HepG2 (cell line): Measurements from ENCODE around the gene FBXW12. TPM values are rescaled to one million over a fixed set of nuclear protein-coding genes. Genes with fewer than 3 reads are reported as not detected.
A peak's percentile ranks its signal among the peaks of the same experiment; 100 is the strongest.

Experiments used
- DPF2 ChIP-seq: sonication (generic); formaldehyde crosslinking; IDR thresholded peaks from 2 replicates; pipeline ENCODE4 v1.4.0; 2020; ENCODE audit warnings: mild to moderate bottlenecking, low read depth, missing genetic modification reagents, borderline replicate concordance
- FOXM1 ChIP-seq: sonication (generic); formaldehyde crosslinking; IDR thresholded peaks from 2 replicates; pipeline ENCODE4 v1.5.0; 2020; ENCODE audit warnings: missing genetic modification reagents
- NFE2L2 ChIP-seq: fragments of 150-350 bp; IDR thresholded peaks from 2 replicates; pipeline ENCODE4 v1.6.1; 2014; ENCODE audit warnings: low read length
- POLR2G ChIP-seq: fragments of 200-400 bp; formaldehyde crosslinking; IDR thresholded peaks from 2 replicates; pipeline ENCODE4 v1.6.1; 2018; ENCODE audit warnings: mild to moderate bottlenecking, low read depth, low read length, moderate library complexity
- SALL1 ChIP-seq: sonication (generic); formaldehyde crosslinking; IDR thresholded peaks from 2 replicates; pipeline ENCODE4 v1.8.0; 2022; ENCODE audit warnings: mild to moderate bottlenecking, missing genetic modification reagents
- ZBTB3 ChIP-seq: sonication (generic); formaldehyde crosslinking; IDR thresholded peaks from 2 replicates; pipeline ENCODE4 v1.4.0; 2020; ENCODE audit warnings: low read depth, mild to moderate bottlenecking, moderate library complexity, missing genetic modification reagents, borderline replicate concordance
- ZBTB7A ChIP-seq: sonication (generic); formaldehyde crosslinking; IDR thresholded peaks from 2 replicates; pipeline ENCODE4 v1.8.0; 2022; ENCODE audit warnings: mild to moderate bottlenecking, missing genetic modification reagents
- ZNF180 ChIP-seq: sonication (generic); formaldehyde crosslinking; IDR thresholded peaks from 2 replicates; pipeline ENCODE4 v1.4.0; 2020; ENCODE audit warnings: low read depth, missing genetic modification reagents, borderline replicate concordance
- ZNF44 ChIP-seq: sonication (generic); formaldehyde crosslinking; IDR thresholded peaks from 2 replicates; pipeline ENCODE4 v1.5.1; 2020; ENCODE audit warnings: mild to moderate bottlenecking, missing genetic modification reagents
- ZNF572 ChIP-seq: sonication (generic); formaldehyde crosslinking; IDR thresholded peaks from 2 replicates; pipeline ENCODE4 v1.5.1; 2020; ENCODE audit warnings: mild to moderate bottlenecking, missing genetic modification reagents
- ZNF615 ChIP-seq: sonication (generic); formaldehyde crosslinking; IDR thresholded peaks from 2 replicates; pipeline ENCODE4 v1.5.0; 2020; ENCODE audit warnings: mild to moderate bottlenecking, missing genetic modification reagents, borderline replicate concordance
- polyA plus RNA-seq, 8 experiments: library from polyadenylated mRNA; depleted of rRNA in 3 of 8; stranded (reverse) in 7 of 8; unstranded in 1 of 8; fragments of >200 nt; fragmentation: Illumina TruSeq in 4 of 8; extraction: Trizol in 4 of 8; gene quantifications; 2 replicates each; pipeline versions ENCODE4 v1.2.1 to v1.2.3, GENCODE V29; 2011 to 2016; ENCODE audit warnings: low read depth in 4 of 8, missing spikeins in 1 of 8, mixed read lengths in 1 of 8; ENCODE audit not compliant: insufficient read depth in 1 of 8
- total RNA-seq, 5 experiments: library from RNA; depleted of rRNA; stranded (reverse); fragments of >200 nt; fragmentation: Illumina TruSeq; extraction: Trizol; gene quantifications; 2 replicates each; pipeline ENCODE4 v1.2.3, GENCODE V29; 2016; ENCODE audit warnings: low read depth in 1 of 5
- TF ChIP-seq, protein P1 (sequence below): sonication (generic); formaldehyde crosslinking; IDR thresholded peaks from 2 replicates; pipeline ENCODE4 v1.5.1; 2020; ENCODE audit warnings: mild to moderate bottlenecking, missing genetic modification reagents, borderline replicate concordance
- TF ChIP-seq, protein P2 (sequence below): sonication (generic); formaldehyde crosslinking; IDR thresholded peaks from 2 replicates; pipeline ENCODE4 v1.8.0; 2022; ENCODE audit warnings: mild to moderate bottlenecking, missing genetic modification reagents
- TF ChIP-seq, protein P3 (sequence below): IDR thresholded peaks from 2 replicates; pipeline ENCODE4 v1.6.1; 2016; ENCODE audit warnings: low read depth, borderline replicate concordance
- TF ChIP-seq, protein P4 (sequence below): sonication (generic); formaldehyde crosslinking; IDR thresholded peaks from 2 replicates; pipeline ENCODE4 v1.4.0; 2020; ENCODE audit warnings: low read depth, mild to moderate bottlenecking, missing genetic modification reagents
- TF ChIP-seq, protein P5 (sequence below): sonication (generic); formaldehyde crosslinking; IDR thresholded peaks from 2 replicates; pipeline ENCODE4 v1.4.0; 2020; ENCODE audit warnings: mild to moderate bottlenecking, missing genetic modification reagents
- TF ChIP-seq, protein P6 (sequence below): sonication (generic); formaldehyde crosslinking; IDR thresholded peaks from 2 replicates; pipeline ENCODE4 v1.5.1; 2020; ENCODE audit warnings: missing genetic modification reagents, mild to moderate bottlenecking, borderline replicate concordance

The FBXW12 gene
- total and polyA plus RNA-seq, 2 of the 13 experiments (the other 11 are each of a cell fraction or from before 2014, with no cell fraction given), result not detected

DNA sequence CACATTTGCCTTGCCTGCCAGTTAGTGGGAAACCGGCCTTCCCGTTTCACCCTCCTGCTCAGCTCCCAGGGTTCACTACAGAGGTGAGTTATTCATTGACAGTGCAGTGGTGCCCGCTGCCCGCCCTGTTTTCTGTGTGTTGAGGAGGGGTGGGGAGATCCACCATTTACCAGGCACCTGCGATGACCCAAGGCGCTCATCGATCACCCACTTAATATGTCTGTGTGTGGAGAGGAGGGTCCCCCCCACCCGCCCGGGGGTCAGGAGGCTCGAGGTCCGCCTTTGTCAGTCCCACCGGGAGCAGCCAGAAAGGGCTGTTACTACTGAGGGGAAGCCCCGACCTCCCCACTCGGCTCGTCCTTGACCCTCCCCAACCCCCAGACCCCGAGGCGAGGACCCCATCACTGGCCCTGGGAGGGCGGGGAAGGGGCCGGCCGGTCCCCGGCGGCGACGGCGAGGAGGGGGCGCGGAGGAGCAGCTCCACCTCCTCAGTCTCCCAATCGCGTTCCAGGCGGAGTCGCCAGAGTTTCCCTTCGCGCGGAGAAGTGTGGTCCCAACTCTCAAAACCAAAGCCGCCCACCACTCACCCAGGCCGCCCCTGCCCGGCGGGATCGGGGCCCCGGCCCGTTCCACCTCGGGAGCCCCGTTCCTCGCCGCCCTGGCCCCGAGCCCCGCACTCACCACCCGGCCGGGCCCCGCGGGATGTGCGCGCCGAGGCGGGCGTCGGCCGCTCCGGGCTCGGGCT is 56.7 kb downstream of the FBXW12 start (continued):
- TF ChIP-seq, protein P1, sequence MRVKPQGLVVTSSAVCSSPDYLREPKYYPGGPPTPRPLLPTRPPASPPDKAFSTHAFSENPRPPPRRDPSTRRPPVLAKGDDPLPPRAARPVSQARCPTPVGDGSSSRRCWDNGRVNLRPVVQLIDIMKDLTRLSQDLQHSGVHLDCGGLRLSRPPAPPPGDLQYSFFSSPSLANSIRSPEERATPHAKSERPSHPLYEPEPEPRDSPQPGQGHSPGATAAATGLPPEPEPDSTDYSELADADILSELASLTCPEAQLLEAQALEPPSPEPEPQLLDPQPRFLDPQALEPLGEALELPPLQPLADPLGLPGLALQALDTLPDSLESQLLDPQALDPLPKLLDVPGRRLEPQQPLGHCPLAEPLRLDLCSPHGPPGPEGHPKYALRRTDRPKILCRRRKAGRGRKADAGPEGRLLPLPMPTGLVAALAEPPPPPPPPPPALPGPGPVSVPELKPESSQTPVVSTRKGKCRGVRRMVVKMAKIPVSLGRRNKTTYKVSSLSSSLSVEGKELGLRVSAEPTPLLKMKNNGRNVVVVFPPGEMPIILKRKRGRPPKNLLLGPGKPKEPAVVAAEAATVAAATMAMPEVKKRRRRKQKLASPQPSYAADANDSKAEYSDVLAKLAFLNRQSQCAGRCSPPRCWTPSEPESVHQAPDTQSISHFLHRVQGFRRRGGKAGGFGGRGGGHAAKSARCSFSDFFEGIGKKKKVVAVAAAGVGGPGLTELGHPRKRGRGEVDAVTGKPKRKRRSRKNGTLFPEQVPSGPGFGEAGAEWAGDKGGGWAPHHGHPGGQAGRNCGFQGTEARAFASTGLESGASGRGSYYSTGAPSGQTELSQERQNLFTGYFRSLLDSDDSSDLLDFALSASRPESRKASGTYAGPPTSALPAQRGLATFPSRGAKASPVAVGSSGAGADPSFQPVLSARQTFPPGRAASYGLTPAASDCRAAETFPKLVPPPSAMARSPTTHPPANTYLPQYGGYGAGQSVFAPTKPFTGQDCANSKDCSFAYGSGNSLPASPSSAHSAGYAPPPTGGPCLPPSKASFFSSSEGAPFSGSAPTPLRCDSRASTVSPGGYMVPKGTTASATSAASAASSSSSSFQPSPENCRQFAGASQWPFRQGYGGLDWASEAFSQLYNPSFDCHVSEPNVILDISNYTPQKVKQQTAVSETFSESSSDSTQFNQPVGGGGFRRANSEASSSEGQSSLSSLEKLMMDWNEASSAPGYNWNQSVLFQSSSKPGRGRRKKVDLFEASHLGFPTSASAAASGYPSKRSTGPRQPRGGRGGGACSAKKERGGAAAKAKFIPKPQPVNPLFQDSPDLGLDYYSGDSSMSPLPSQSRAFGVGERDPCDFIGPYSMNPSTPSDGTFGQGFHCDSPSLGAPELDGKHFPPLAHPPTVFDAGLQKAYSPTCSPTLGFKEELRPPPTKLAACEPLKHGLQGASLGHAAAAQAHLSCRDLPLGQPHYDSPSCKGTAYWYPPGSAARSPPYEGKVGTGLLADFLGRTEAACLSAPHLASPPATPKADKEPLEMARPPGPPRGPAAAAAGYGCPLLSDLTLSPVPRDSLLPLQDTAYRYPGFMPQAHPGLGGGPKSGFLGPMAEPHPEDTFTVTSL (CRISPR knock-in tag), result peak; percentile 9; the same call in 1 of the 2 replicates
- peak; percentile 53 for TF ChIP-seq SALL1 (CRISPR knock-in tag)
- TF ChIP-seq POLR2G, result peak; percentile 89
- TF ChIP-seq, protein P2, sequence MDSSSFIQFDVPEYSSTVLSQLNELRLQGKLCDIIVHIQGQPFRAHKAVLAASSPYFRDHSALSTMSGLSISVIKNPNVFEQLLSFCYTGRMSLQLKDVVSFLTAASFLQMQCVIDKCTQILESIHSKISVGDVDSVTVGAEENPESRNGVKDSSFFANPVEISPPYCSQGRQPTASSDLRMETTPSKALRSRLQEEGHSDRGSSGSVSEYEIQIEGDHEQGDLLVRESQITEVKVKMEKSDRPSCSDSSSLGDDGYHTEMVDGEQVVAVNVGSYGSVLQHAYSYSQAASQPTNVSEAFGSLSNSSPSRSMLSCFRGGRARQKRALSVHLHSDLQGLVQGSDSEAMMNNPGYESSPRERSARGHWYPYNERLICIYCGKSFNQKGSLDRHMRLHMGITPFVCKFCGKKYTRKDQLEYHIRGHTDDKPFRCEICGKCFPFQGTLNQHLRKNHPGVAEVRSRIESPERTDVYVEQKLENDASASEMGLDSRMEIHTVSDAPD, result no peak
- no peak for TF ChIP-seq ZBTB3
- no peak for TF ChIP-seq NFE2L2
- TF ChIP-seq DPF2 (CRISPR knock-in tag), result no peak; the same call in 1 of the 2 replicates
- no peak for TF ChIP-seq ZNF572 (CRISPR knock-in tag)
- no peak for TF ChIP-seq FOXM1 (CRISPR knock-in tag)
- no peak for TF ChIP-seq ZNF44 (CRISPR knock-in tag)
- TF ChIP-seq, protein P3, sequence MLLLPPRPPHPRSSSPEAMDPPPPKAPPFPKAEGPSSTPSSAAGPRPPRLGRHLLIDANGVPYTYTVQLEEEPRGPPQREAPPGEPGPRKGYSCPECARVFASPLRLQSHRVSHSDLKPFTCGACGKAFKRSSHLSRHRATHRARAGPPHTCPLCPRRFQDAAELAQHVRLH, result no peak
- TF ChIP-seq ZNF615, result no peak
- TF ChIP-seq, protein P4, sequence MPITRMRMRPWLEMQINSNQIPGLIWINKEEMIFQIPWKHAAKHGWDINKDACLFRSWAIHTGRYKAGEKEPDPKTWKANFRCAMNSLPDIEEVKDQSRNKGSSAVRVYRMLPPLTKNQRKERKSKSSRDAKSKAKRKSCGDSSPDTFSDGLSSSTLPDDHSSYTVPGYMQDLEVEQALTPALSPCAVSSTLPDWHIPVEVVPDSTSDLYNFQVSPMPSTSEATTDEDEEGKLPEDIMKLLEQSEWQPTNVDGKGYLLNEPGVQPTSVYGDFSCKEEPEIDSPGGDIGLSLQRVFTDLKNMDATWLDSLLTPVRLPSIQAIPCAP (CRISPR knock-in tag), result no peak
- no peak for TF ChIP-seq ZNF180 (CRISPR knock-in tag)
- TF ChIP-seq ZBTB7A (CRISPR knock-in tag), result no peak; the same call in 1 of the 2 replicates
- TF ChIP-seq, protein P5, sequence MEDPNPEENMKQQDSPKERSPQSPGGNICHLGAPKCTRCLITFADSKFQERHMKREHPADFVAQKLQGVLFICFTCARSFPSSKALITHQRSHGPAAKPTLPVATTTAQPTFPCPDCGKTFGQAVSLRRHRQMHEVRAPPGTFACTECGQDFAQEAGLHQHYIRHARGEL (CRISPR knock-in tag), result no peak
- TF ChIP-seq, protein P6, sequence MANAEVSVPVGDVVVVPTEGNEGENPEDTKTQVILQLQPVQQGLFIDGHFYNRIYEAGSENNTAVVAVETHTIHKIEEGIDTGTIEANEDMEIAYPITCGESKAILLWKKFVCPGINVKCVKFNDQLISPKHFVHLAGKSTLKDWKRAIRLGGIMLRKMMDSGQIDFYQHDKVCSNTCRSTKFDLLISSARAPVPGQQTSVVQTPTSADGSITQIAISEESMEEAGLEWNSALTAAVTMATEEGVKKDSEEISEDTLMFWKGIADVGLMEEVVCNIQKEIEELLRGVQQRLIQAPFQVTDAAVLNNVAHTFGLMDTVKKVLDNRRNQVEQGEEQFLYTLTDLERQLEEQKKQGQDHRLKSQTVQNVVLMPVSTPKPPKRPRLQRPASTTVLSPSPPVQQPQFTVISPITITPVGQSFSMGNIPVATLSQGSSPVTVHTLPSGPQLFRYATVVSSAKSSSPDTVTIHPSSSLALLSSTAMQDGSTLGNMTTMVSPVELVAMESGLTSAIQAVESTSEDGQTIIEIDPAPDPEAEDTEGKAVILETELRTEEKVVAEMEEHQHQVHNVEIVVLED (CRISPR knock-in tag), result no peak; the same call in 1 of the 2 replicates
